ENCODE results near the gene ADSS1. TPM values are rescaled to one million over a fixed set of nuclear protein-coding genes. Genes with fewer than 3 reads are reported as not detected.

The ADSS1 gene
- total and polyA plus RNA-seq, 8 donors: 3.5 to 6.8 (median 5.5) TPM

DNA sequence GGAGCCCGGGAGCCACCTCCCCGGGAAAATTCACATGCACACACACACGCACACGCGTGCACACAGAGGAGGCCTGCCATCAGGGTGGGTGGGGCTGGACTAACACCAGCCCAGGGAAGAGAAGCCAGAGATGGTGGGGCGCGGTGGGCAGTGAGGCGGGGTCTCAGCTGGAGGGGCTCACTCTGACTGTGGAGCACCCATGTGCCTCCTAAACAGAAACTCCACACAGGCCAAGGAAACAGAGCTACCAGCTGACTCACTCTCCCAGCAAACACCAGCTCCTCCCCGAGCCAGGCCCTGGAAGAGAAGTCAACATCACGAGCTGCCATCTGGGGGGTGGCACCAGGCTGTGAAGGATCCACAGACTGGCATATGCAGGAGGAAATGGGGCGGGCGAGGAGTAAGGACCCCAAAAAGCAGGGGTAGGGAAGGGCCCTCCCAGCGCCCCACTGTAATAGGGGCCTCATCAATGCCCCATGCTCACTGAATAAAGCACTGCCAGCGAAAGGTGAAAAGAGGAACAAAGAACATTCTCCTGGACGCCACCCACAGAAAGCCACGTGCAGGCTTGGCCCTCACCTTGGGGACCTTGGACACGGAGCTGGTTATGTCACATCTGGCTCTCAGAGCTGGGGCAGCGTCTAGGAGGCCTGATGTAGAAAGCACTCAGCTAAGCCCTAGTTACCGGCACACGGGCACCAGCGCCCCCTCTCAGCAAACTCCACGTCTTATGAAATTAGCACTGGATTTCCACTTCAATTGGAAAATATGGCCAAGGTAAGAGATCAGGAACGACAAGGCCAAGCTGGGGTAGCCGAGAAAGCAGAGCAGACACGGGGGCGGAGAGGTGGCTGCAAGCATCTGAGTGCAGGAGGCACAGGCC is 43.0 kb upstream of the ADSS1 start:
- intact Hi-C loops (cut with DNase I): no loop called here
- no peaks in the 10 kb centered on the region for H3K9me3 ChIP-seq
- H3K4me3 ChIP-seq: no peak overlapping the region
- H3K27ac ChIP-seq: peak overlapping the region; percentile 59 to 89 (median 84)
- 46 to 52% methylated on average over 26 of the region's 26 CpGs for WGBS, 2 donors
- no peaks in the 10 kb centered on the region for H3K27me3 ChIP-seq
- ATAC-seq (peak; percentile 75 to 82 (median 80)), FAIRE-seq (no peak), DNase-seq (peak in 5 of 6 donors; percentile 80 to 86 (median 83))
- peaks cover 16 to 33% (median 26%) of the 10 kb centered on the region in 3 donors for H3K4me1 ChIP-seq
- H3K36me3 ChIP-seq: no peaks in the 10 kb centered on the region
- TF ChIP-seq, protein P1, sequence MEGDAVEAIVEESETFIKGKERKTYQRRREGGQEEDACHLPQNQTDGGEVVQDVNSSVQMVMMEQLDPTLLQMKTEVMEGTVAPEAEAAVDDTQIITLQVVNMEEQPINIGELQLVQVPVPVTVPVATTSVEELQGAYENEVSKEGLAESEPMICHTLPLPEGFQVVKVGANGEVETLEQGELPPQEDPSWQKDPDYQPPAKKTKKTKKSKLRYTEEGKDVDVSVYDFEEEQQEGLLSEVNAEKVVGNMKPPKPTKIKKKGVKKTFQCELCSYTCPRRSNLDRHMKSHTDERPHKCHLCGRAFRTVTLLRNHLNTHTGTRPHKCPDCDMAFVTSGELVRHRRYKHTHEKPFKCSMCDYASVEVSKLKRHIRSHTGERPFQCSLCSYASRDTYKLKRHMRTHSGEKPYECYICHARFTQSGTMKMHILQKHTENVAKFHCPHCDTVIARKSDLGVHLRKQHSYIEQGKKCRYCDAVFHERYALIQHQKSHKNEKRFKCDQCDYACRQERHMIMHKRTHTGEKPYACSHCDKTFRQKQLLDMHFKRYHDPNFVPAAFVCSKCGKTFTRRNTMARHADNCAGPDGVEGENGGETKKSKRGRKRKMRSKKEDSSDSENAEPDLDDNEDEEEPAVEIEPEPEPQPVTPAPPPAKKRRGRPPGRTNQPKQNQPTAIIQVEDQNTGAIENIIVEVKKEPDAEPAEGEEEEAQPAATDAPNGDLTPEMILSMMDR (IDR thresholded peaks at IDR 0.05): no peak

DNA sequence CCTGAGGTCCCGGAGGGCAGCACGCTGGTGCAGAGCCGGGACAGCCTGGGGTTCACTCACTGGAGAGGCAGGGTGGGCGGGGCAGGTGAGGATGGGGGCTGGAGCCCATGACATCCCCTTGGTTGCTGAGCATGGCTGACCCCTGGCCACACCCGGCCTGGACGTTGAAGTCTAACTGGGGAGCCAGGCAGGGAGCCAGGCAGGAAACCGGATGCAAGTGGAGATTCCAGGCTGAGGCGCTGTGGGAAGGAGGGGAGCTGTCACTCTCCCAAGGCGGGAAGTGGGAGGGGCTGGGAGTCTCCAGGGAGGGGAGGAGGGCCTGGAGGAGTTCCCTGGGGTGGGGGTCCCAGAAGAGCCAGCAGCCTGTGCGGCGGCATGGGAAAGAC is 42.3 kb upstream of the ADSS1 start:
- H3K4me3 ChIP-seq: no peak overlapping the region
- intact Hi-C loops (cut with DNase I): no loop called here
- no peaks in the 10 kb centered on the region for H3K27me3 ChIP-seq
- no peaks in the 10 kb centered on the region for H3K9me3 ChIP-seq
- peak; percentile 29 to 58 (median 44) for ATAC-seq
- H3K27ac ChIP-seq: peak overlapping the region; percentile 59 to 89 (median 84)
- peaks cover 16 to 33% (median 26%) of the 10 kb centered on the region in 3 donors for H3K4me1 ChIP-seq
- 48% methylated on average over 11 of the region's 11 CpGs for WGBS, 2 donors
- TF ChIP-seq, protein P1 (IDR thresholded peaks at IDR 0.05): no peak
- DNase-seq: peak; percentile 68 to 87 (median 75)
- no peaks in the 10 kb centered on the region for H3K36me3 ChIP-seq
- FAIRE-seq: no peak

DNA sequence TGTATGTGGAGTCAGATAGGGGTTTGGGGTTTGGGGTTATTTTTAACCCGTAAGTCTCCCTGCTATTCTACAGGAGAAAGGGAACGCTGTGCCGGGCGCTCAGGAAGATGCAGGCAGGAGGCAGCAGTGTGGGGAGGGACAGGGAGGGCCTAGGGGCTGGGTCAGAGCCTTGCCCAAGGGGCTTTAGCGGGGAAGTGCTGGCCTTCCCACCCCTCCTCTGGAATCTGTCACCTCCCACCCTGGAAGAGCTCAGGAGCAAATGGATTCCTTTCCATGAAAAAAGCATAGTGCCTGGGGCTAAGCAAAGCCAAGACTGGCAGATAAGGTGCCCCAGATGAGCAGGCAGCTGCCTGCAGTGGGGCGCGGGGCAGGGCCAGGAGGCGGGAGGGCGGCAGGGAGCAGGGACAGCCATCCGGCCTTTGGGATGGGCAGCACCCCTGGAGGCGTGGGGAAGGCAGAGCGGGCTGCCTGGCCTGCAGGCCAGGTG is 41.9 kb upstream of the ADSS1 start:
- no peak overlapping the region for H3K4me3 ChIP-seq

DNA sequence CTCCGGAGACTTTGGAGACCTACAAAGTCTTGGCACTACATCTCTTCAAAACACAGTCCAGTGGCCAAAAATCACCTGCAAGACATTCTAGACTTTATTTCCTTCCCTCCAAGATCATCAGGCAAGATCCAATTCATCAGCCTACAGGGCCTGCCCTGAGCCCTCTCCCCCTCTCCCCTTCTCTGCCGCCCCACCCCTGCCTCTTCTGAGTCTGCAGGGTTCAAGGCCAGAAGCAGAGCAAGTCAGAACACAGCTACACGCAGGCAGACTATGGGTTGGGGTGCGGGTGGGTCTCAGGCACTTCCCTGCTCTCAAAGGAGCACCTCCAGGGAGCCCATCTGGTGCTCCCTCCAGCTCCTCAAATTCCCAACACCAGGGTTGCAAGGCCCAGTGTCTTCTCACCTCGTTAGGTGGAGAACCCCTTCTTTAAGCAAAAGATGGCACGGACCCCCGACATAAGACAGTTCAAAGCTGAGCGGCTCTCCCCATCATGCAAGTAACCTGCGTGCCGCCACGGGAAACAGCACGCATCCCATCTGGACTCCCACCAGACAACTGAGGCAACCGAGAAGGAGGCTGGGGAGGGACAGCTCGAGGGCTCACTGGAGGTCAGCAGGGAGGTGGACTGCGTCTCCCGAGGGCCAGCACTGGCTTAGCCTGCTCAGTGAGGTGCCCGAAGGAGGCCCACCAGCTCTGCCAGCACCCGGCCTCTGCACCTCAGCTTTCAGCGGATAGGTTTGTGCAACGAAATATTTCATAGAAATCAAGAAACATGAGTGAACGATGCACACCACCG is 40.2 kb upstream of the ADSS1 start:
- Histone ChIP-seq H3K4me1 (peaks cover 17 to 35% (median 25%) of the 10 kb centered on the region in 3 donors), H3K4me3 (no peak overlapping the region), H3K9me3 (no peaks in the 10 kb centered on the region), H3K36me3 (no peaks in the 10 kb centered on the region), H3K27ac (no peak overlapping the region), H3K27me3 (no peaks in the 10 kb centered on the region)
- ATAC-seq (no peak), DNase-seq (peak in 1 of 6 donors; percentile 66), FAIRE-seq (no peak)
- WGBS, 2 donors: 83 to 88% methylated on average over 22 of the region's 22 CpGs
- TF ChIP-seq, protein P1 (IDR thresholded peaks at IDR 0.05): no peak
- intact Hi-C loops (cut with DNase I): no loop called here

More for the DNA sequence above, 41.9 kb upstream of the ADSS1 start:
- no peak for ATAC-seq
- Histone ChIP-seq H3K36me3 (no peaks in the 10 kb centered on the region), H3K9me3 (no peaks in the 10 kb centered on the region), H3K4me1 (peaks cover 16 to 33% (median 26%) of the 10 kb centered on the region in 3 donors), H3K27me3 (no peaks in the 10 kb centered on the region), H3K27ac (peak overlapping the region in 3 of 4 donors; percentile 81 to 89 (median 86))
- DNase-seq: peak in 3 of 6 donors; percentile 15 to 67 (median 43)
- no peak for FAIRE-seq
- 78 to 81% methylated on average over 12 of the region's 12 CpGs for WGBS, 2 donors
- intact Hi-C loops (cut with DNase I): no loop called here
- TF ChIP-seq, protein P1 (IDR thresholded peaks at IDR 0.05): no peak
